ENCODE measurements around the gene FAM8A1.
"Not testable (repeated sequence)": the region's sequence is repeated elsewhere in the genome, so short reads cannot be mapped to it uniquely, and the experiment has no call there.

FAM8A1 gene, protein sequence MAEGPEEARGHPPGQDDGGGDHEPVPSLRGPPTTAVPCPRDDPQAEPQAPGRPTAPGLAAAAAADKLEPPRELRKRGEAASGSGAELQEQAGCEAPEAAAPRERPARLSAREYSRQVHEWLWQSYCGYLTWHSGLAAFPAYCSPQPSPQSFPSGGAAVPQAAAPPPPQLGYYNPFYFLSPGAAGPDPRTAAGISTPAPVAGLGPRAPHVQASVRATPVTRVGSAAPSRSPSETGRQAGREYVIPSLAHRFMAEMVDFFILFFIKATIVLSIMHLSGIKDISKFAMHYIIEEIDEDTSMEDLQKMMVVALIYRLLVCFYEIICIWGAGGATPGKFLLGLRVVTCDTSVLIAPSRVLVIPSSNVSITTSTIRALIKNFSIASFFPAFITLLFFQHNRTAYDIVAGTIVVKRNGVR

DNA sequence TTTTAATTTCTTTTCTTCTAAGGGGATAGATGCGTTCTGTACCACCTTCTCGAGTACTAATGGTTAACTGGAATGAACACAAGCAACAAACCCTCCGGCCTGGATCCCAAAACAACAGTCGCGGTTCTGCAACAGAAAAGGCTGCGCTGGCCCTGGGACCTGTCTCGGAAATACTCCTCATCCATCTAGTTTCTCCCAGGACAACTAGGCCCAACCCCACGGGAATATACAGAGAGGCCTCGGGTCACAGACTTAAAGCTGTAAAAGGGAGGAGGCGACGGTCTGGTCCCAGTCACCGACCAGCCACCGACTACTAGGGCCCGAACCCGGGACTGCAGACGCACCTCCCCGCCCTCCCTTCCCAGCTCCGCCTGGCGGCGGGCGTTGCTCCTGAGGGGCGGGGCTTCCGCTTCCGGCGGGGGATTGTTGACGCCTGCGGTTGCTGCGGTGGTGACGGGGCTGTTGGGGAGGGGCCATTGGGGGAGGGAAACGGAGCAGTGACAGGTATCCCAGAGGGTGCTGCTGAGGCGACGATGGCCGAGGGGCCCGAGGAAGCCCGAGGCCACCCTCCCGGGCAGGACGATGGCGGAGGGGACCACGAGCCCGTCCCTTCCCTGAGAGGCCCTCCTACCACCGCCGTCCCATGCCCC lies at the start of gene FAM8A1:
FAM8A1 (plus strand) TSS at position 426 of the 650 bp plus-strand sequence; CDS start at position 534, 108 bp downstream.
- DNase-seq (ENCODE audit: low read depth, low spot score): peak; percentile 33

GRCh38 chr6:17551383-17551958 lies 48.6 kb upstream of the FAM8A1 start:
- no peak for DNase-seq (ENCODE audit: low read depth, low spot score)

DNA sequence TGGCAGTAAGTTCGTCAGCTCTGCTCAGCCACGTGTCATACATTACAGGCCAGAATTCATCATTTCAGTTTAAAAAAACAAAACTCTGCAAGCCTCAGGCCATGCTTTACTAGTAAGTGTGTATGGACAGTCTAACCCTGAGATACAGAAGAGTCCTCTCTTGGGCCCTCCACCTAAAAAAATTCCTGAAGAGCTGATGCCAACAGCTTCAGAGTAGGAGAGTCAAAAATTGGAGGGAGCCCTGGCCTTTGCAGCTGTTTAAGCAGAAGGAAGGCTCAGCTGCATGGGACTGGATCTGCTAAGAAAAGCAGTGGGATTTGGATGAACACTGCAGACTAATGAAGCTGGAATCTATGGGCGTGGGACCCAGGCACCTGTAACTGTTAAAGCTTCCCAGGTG lies 47.2 kb upstream of the FAM8A1 start:
- no peak for DNase-seq (ENCODE audit: low read depth, low spot score)

DNA sequence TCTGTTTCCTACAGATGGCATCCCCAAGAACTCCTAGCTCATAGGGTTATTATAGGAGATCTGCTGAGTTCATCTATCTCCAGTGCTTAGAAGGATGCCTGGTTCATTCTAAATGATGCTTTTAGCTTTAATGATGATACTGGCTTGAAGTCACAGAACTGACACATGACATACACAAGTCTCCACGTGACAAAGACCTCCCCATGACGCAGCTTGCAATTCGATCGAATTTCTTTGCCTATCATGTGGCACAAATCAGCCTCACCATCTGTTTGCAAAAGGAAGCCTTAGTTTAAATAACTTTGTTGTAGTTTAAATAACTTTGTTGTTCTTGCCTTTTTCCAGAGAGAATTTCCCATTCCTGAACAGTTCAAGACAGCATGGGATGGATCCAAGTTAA lies 44.1 kb upstream of the FAM8A1 start:
- no peak for DNase-seq (ENCODE audit: low read depth, low spot score)

DNA sequence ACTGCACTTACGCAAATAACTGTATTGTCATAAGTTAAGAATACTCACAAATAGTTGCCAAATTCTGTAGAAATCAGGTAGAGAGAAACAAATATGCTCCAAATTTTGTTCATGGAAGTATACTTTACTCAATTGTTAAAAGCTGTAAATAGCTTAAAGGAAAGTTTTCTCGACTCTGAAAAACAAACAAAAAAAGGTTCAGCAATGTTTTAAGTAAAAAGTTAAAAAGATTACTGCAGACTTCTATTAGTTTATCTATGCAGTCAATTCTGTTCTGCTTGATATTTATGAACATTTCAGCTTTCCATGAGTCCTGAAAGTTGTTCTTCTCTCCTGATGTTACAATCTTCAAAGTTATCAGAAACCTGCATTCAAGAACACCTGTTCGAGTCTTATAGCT lies 37.5 kb upstream of the FAM8A1 start:
- no peak for DNase-seq (ENCODE audit: low read depth, low spot score)

- DNase-seq (ENCODE audit: low read depth, low spot score): no peak
Measured at GRCh38 chr6:17565399-17565798, 34.7 kb upstream of the FAM8A1 start.

DNA sequence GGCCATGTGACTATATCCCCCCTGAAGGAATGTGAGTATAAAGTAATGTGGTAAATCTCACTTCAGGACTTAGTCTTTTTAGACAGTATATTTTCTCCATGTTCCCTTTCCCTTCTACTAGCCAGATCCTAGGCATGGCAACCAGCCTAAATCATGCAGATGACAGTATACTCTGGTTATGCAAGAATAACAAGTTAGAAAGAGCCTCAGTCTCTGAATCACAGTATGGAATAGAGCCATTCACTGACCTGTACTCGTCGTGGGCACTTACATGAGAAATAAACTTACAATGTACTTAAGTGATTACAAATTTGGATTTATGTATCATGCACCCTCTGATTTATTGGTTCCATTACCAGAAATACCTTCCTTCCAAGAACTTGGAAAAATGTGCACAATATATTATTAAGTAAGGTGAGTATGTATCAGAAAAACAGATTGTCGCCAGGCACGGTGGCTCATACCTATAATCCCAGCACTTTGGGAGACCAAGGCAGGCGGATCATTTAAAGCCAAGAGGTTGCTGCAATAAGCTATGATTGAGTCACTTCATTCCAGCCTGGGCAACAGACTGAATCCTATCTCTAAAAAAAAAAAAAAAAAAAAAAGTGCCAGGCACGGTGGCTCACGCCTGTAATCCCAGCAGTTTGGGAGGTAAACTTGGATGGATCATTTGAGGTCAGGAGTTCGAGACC lies 25.1 kb upstream of the FAM8A1 start:
- DNase-seq (ENCODE audit: low read depth, low spot score): no peak

- no peak for DNase-seq (ENCODE audit: low read depth, low spot score)
Measured at GRCh38 chr6:17577059-17577458, 23.0 kb upstream of the FAM8A1 start.

- no peak for DNase-seq (ENCODE audit: low read depth, low spot score)
Measured at GRCh38 chr6:17580518-17581048, 19.5 kb upstream of the FAM8A1 start.

- not testable (repeated sequence) for DNase-seq (ENCODE audit: low read depth, low spot score)
Measured at GRCh38 chr6:17581282-17581681, 18.8 kb upstream of the FAM8A1 start.

GRCh38 chr6:17583811-17584210 lies 16.3 kb upstream of the FAM8A1 start:
- no peak for DNase-seq (ENCODE audit: low read depth, low spot score)

DNA sequence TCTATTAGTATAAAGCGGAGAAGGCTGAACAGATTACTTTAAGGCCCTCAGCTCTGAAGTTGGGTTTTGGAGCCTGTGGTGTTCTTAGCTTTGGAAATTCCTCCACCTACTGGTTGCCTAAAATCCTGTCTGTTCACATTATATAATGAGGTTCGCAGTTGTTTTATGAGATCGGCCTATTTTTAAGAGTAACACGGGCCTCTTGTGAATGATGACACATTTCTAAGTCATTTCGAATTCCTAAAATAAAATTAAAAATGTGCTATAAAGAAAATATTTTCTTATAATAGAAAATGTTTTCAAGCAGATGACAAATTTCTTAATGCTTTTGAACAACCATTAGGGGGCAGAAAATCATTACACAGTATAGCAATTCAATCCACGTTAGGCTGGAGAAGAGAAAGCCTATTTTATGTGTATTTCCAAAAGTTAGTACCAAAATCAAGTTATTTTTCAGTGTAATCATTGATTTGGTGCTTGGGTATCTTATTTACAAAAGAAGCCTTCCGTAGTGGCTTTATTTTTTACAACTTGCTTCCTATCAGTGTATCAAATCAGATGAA lies 15.8 kb upstream of the FAM8A1 start:
- peak; percentile 57 for DNase-seq (ENCODE audit: low read depth, low spot score)

GRCh38 chr6:17585766-17586490 lies 14.2 kb upstream of the FAM8A1 start:
- no peak for DNase-seq (ENCODE audit: low read depth, low spot score)

DNA sequence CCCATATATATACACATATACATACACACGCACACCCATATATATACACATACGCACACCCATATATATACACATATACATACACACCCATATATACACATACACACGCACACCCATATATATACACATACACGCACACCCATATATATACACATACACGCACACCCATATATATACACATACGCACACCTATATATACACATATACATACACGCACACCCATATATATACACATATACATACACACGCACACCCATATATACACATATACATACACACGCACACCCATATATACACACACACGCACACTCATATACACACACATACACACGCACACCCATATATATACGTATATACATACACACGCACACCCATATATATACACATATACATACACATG lies 13.5 kb upstream of the FAM8A1 start:
- not testable (repeated sequence) for DNase-seq (ENCODE audit: low read depth, low spot score)

DNA sequence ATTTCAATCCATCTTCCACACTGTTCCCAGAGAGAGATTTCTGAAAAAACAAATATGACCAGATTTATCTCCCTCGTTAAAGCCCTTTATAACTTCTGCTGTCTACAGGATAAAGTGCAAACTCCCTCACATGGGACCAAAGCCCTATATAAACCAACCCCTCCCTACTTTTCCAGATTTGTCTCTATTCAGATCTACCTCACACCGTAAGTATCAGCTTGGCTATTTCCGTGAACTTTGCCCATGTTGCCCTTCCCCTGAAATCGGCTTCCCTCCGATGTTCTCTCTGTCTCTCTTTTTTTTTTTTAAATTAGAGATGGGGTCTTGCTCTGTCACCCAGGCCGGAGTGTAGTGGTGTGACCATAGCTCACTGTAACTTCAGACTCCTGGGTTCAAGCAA lies 12.1 kb upstream of the FAM8A1 start:
- DNase-seq (ENCODE audit: low read depth, low spot score): no peak

GRCh38 chr6:17589406-17590096 lies 10.6 kb upstream of the FAM8A1 start:
- DNase-seq (ENCODE audit: low read depth, low spot score): no peak

GRCh38 chr6:17591287-17591686 lies 8.8 kb upstream of the FAM8A1 start:
- no peak for DNase-seq (ENCODE audit: low read depth, low spot score)

DNA sequence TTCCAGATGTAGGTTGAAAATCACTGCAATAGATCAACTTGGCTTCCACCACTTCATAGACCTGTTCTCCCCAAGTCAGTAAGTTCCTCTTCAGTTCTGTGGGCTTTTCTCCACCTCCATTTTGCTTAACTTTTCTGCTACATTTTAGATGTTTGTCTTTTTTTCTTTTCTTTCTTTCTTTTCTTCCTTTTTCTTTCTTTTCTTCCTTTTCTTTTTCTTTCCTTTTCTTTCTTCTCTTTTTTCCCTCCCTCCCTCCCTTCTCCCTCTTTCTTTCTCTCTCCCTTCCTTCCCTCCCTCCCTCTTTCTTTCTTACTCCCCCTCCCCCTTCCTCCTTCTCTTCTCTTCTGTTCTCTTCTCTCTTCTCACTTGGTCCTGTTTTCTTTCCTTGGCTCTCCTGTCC lies 6.9 kb upstream of the FAM8A1 start:
- no peak for DNase-seq (ENCODE audit: low read depth, low spot score)

DNA sequence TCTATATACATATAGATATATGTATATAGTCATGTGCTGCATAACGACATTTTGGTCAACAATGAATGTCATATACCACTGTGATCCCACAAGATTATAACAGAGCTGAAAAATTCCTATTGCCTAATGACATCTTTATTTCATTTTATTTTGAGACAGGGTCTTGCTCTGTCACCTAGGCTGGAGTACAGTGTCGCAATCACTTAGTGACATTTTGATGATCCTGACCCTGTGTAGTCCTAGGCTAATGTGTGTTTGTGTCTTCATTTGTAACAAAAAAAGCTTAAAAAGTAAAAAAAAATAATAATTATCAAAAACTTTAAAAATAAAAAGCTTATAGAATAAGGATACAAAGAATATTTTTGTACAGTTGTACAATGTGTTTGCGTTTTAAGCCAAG lies 4.0 kb upstream of the FAM8A1 start:
- no peak for DNase-seq (ENCODE audit: low read depth, low spot score)

Measured in brain pericyte (primary cell).